Globus pallidus (tissue), 1 donor: Measurements from ENCODE around the gene KMT2B.

Source experiments
- DNase-seq: peaks from one replicate; pipeline ENCODE4 v3.0.0-alpha.2; 2015; ENCODE audit warnings: low spot score

The KMT2B gene

GRCh38 chr19:35777961-35778360 is 60.2 kb downstream of the KMT2B start:
- no peak for DNase-seq

GRCh38 chr19:35779033-35779432 is 61.2 kb downstream of the KMT2B start:
- no peak for DNase-seq

GRCh38 chr19:35780058-35780457 is 62.3 kb downstream of the KMT2B start:
- DNase-seq, result no peak

GRCh38 chr19:35780717-35781116 is 62.9 kb downstream of the KMT2B start:
- no peak for DNase-seq

- DNase-seq, result no peak
Observed at GRCh38 chr19:35781650-35782049, 63.8 kb downstream of the KMT2B start.

- no peak for DNase-seq
Observed at GRCh38 chr19:35782589-35782988, 64.8 kb downstream of the KMT2B start.

- DNase-seq, result no peak
Observed at GRCh38 chr19:35783469-35784434, 65.9 kb downstream of the KMT2B start.

GRCh38 chr19:35784503-35785338 is 66.9 kb downstream of the KMT2B start:
- DNase-seq, result no peak

- DNase-seq, result no peak
Observed at GRCh38 chr19:35785339-35785627, 67.5 kb downstream of the KMT2B start.

GRCh38 chr19:35786299-35787160 is 68.7 kb downstream of the KMT2B start:
- DNase-seq, result no peak

GRCh38 chr19:35787227-35787799 is 69.5 kb downstream of the KMT2B start:
- no peak for DNase-seq
